ENCODE data around the gene PRDM2.

Gene PRDM2

GRCh38 chr1:13799502-13800283 lies 99.7 kb downstream of the PRDM2 start:
- in situ Hi-C loops (cut with HindIII; ENCODE audit: low sequenced_read_pairs), result no loop called here
- DNase-seq (ENCODE audit: low read depth), result no peak
- no peak for TF ChIP-seq CTCF (IDR thresholded peaks at IDR 0.05; ENCODE audit: low read depth, low read length, missing control alignments)
- no peak overlapping the region for H3K4me3 ChIP-seq (ENCODE audit: low read depth, low read length)

GRCh38 chr1:13801232-13801631 lies 101.2 kb downstream of the PRDM2 start:
- TF ChIP-seq CTCF (IDR thresholded peaks at IDR 0.05; ENCODE audit: low read depth, low read length, missing control alignments), result no peak
- H3K4me3 ChIP-seq (ENCODE audit: low read depth, low read length), result no peak overlapping the region
- in situ Hi-C loops (cut with HindIII; ENCODE audit: low sequenced_read_pairs), result no loop called here
- no peak for DNase-seq (ENCODE audit: low read depth)

DNA sequence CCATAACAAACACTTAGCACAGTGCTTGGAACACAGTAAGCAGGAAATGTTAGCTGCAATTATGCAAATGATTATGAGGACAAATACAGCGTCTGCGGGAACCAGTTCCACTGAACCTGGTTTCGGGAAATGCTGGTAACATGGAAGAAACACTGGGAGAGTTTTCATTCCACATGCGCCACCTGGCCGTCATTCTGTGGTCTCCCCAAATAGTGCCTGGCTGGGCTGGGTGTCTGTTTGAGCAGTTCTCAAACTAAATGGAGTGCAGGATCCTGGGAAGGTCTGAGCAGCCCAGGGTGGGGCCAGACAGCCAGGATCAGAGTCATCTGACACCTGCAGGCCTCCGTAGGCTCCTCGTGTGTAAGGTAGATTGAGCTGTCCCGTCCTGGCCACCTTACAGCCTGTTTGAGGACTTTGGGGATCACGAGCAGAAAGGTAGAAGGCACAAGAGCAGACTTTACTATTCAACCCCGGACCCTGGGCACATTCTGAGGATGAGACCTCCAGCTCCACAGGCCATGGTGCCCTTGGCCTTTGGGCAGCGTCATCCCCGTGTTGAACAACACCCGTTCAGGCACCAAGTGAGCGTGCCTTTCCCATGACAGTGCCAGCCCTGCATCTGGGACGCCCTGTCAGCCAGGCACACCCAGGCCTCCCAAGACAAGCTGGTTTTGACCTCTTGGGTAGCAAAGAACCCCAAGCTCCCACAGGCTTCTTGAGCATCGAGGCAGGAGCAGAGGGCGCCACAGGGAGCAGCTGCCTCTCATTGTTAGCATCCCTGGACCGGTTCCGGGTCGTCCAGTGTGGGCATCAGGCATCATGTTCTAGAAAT lies 101.9 kb downstream of the PRDM2 start:
- TF ChIP-seq CTCF (IDR thresholded peaks at IDR 0.05; ENCODE audit: low read depth, low read length, missing control alignments), result no peak
- in situ Hi-C loops (cut with HindIII; ENCODE audit: low sequenced_read_pairs), result no loop called here
- no peak for DNase-seq (ENCODE audit: low read depth)
- no peak overlapping the region for H3K4me3 ChIP-seq (ENCODE audit: low read depth, low read length)

DNA sequence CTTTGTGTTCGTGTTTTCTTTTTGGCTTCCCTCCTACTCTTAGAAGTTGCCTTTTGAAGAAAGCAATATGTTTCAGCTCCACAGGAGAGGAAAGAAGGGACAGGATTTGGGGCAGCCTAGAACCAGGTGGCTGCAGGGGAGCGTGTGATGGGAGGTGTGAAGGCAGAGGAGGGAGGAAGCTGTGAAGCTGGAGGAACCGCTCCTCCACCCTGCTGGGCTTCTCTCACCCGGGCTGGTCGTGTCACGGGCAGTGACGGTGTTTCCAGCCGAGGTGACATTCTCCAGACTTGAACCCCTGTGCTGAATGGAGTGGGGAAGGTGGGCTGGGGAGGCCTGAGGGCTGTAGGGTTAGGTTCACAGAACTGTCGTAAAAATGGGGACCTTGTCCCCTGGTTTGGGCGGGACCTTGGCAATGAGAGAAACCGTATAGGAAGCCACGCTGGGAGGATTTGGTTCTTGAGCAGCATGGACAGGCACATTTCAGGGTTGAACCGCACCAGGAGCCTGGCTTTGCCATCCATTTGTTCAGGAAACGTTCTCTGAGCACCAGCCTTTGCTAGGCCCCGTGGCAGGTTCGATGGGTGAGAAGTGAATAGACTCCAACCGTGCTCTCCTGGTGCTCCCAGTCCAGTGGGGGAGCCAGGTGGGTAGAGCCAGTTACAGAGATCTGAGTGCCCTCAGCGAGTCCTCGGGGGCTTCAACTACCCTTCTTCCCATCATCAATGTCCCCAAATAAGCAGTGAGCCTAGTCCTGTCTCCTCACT lies 103.0 kb downstream of the PRDM2 start:
- no peak overlapping the region for H3K4me3 ChIP-seq (ENCODE audit: low read depth, low read length)
- no peak for TF ChIP-seq CTCF (IDR thresholded peaks at IDR 0.05; ENCODE audit: low read depth, low read length, missing control alignments)
- DNase-seq (ENCODE audit: low read depth), result no peak
- in situ Hi-C loops (cut with HindIII; ENCODE audit: low sequenced_read_pairs), result no loop called here

DNA sequence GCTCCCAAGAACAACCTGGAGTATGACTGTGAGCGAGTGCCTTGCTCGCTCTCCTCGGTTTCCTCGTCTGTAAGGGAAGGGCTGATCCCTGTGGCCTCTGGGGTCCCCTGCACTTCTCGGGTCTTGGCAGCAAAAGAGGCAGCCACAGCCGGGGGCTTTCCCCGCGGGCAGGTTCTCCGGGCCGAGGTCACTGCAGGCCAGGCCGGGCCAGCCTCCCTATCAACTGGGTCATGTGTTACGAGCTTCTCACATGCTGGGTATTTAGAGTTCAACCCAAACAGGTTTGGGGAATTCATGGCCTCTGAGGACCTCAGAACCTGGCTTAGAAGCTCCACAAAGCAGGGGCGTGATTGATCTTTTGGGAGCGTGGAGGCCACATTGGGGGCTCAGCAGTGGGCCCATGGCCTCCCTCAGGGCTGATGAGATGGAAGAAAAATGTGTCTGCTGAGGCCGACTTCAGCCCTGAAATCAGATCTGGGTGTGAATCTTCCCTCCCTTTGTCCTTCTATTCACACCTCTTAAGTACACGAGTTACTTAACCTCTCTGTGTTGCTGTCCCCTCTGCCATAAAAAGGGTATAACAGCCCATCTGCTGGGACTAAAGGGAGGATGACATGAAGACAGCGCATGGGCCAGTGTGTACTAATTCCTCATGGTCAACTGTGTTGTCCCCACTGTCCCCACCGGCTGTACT lies 103.7 kb downstream of the PRDM2 start:
- TF ChIP-seq CTCF (IDR thresholded peaks at IDR 0.05; ENCODE audit: low read depth, low read length, missing control alignments), result no peak
- in situ Hi-C loops (cut with HindIII; ENCODE audit: low sequenced_read_pairs), result no loop called here
- DNase-seq (ENCODE audit: low read depth), result no peak
- H3K4me3 ChIP-seq (ENCODE audit: low read depth, low read length), result no peak overlapping the region

DNA sequence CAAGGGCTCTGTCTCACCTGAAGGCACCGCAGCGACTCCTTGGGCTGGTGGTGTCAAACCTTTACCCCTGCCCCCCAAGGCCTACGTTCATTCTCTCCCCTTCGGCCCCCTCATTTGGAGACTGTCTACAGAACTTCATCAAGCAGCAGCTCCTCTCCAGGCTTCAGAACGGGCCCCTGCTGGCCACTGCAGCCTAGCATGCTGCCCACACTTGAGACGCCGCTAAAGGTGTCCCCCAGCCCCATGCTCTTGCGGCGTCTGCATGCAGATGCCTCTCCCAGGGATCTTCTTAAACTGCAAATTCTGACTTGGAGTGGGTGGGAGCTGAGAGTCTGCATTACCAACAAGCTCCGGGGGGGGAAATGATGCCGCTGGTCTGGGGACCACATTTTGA lies 104.2 kb downstream of the PRDM2 start:
- DNase-seq (ENCODE audit: low read depth), result no peak
- TF ChIP-seq CTCF (IDR thresholded peaks at IDR 0.05; ENCODE audit: low read depth, low read length, missing control alignments), result no peak
- no peak overlapping the region for H3K4me3 ChIP-seq (ENCODE audit: low read depth, low read length)
- in situ Hi-C loops (cut with HindIII; ENCODE audit: low sequenced_read_pairs), result no loop called here
